WTC11 (cell line): Measurements from ENCODE around the gene VWA5B1. TPM values are rescaled to one million over a fixed set of nuclear protein-coding genes. Genes with fewer than 3 reads are reported as not detected.

Experiments used
- ATAC-seq: fragments of 200-7000 bp; cut with Tn5 transposase; 2 replicates; pipeline ENCODE4 v1.10.0; 2021; ENCODE audit warnings: mild to moderate bottlenecking, moderate library complexity
- CTCF ChIA-PET: fragments of 300-600 bp; sonication (Branson Sonifier 250); formaldehyde crosslinking; loops from one replicate; lab custom pipeline; 2021; ENCODE audit warnings: antibody characterized with exemption; lab: Charles Lee
- POLR2A ChIA-PET: fragments of 350-600 bp; sonication (Branson Sonifier 250); formaldehyde crosslinking; loops from one replicate; lab custom pipeline; 2021; ENCODE audit warnings: antibody characterized with exemption; lab: Charles Lee
- DNase-seq: peaks from one replicate; pipeline ENCODE4 v3.0.0; 2021; ENCODE audit warnings: low spot score
- H3K27ac Mint-ChIP-seq: 2 replicates; pipeline ENCODE4 v1.8.0; 2021; ENCODE audit warnings: mixed read lengths
- H3K27me3 Mint-ChIP-seq: 2 replicates; pipeline ENCODE4 v1.8.0; 2021; ENCODE audit warnings: low read depth, mild to moderate bottlenecking, moderate library complexity, mixed read lengths
- H3K36me3 Mint-ChIP-seq: 2 replicates; pipeline ENCODE4 v1.8.0; 2021; ENCODE audit warnings: mixed read lengths
- H3K4me1 Mint-ChIP-seq: 2 replicates; pipeline ENCODE4 v1.8.0; 2022; ENCODE audit warnings: mixed read lengths
- H3K4me3 Mint-ChIP-seq: 2 replicates; pipeline ENCODE4 v1.8.0; 2021; ENCODE audit warnings: mild to moderate bottlenecking, moderate library complexity, mixed read lengths
- H3K9me3 Mint-ChIP-seq: 2 replicates; pipeline ENCODE4 v1.8.0; 2021; ENCODE audit warnings: mixed read lengths
- ATF6 ChIP-seq: sonication (generic); formaldehyde crosslinking; IDR thresholded peaks from 2 replicates; pipeline ENCODE4 v1.8.1; 2023; ENCODE audit warnings: mild to moderate bottlenecking, missing genetic modification reagents
- CTCF ChIP-seq: fragments of 200-600 bp; IDR thresholded peaks from 2 replicates; pipeline ENCODE4 v1.8.0; 2022; ENCODE audit warnings: antibody characterized with exemption
- USF1 ChIP-seq: sonication (generic); formaldehyde crosslinking; IDR thresholded peaks from 2 replicates; pipeline ENCODE4 v1.8.0; 2022; ENCODE audit warnings: mild to moderate bottlenecking, missing genetic modification reagents
- ZNF121 ChIP-seq: sonication (generic); formaldehyde crosslinking; IDR thresholded peaks from 2 replicates; pipeline ENCODE4 v1.8.0; 2023; ENCODE audit warnings: missing genetic modification reagents
- ZNF138 ChIP-seq: sonication (generic); formaldehyde crosslinking; conservative IDR thresholded peaks from 2 replicates; pipeline ENCODE4 v1.8.1; 2022; ENCODE audit warnings: mild to moderate bottlenecking, moderate library complexity, missing genetic modification reagents
- ZNF423 ChIP-seq: fragments of 250-450 bp; sonication (Bioruptor Pico); IDR thresholded peaks from 2 replicates; pipeline ENCODE4 v2.1.2; 2022; ENCODE audit warnings: mild to moderate bottlenecking, moderate library complexity
- ZNF512 ChIP-seq: sonication (generic); formaldehyde crosslinking; IDR thresholded peaks from 2 replicates; pipeline ENCODE4 v1.8.1; 2022; ENCODE audit warnings: missing genetic modification reagents, borderline replicate concordance
- total RNA-seq: library from RNA; stranded (reverse); gene quantifications from 3 replicates; pipeline ENCODE4 v1.2.3, GENCODE V29; 2021
- TF ChIP-seq, protein P1 (sequence below): fragments of 250-450 bp; sonication (Bioruptor Pico); IDR thresholded peaks from 2 replicates; pipeline ENCODE4 v1.9.0; 2021; ENCODE audit warnings: mild to moderate bottlenecking
- TF ChIP-seq, protein P2 (sequence below): sonication (generic); formaldehyde crosslinking; IDR thresholded peaks from 2 replicates; pipeline ENCODE4 v1.8.0; 2022; ENCODE audit warnings: mild to moderate bottlenecking, missing genetic modification reagents

VWA5B1 gene
- total RNA-seq, 1 experiment from 2014 or later, result 1.5 TPM

- CTCF ChIA-PET, result interaction anchor here (0.6 to 2.8 kb wide), 9 partner anchors 9 to 446 kb away, joined by 3 to 17 read pairs (median 7); no protein-coding TSS in a partner anchor
- no peak overlapping the region for H3K4me3 Mint-ChIP-seq
These were observed 85.5 kb downstream of the VWA5B1 start for GRCh38 chr1:20376171-20376570.

DNA sequence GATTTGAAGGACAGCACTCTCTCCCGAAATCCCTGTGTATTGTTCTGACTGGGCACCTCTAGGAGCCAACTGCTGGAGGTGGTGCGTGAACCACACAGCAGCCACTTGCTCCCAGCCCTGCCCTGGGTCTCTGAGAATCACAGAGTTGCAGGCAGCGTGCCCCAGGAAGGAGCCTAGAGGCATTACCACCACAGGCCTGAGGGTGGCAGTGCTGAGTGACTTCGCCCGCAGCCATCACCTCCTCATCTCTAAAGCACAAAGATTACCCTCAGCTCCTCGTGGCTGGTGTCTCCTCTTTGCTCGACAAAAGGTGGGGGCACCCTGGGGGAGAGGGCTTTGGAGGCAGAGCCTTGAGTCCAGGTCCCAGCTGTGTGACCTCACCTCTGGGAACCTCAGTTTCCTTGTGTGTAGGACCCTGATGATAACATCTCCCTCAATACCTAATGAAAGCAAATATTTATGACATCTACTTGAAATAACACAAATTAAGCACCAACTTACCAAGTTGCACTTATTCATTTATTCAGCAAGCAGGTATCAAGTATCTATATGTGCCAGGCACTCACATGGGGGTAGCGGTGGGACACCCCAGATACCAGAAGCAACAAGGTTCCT lies 86.3 kb downstream of the VWA5B1 start:
- DNase-seq (peak; percentile 85), ATAC-seq (peak; percentile 96)
- H3K9me3 Mint-ChIP-seq, result no peaks in the 10 kb centered on the region
- H3K27ac Mint-ChIP-seq, result no peak overlapping the region
- no peaks in the 10 kb centered on the region for H3K36me3 Mint-ChIP-seq
- TF ChIP-seq, protein P1, sequence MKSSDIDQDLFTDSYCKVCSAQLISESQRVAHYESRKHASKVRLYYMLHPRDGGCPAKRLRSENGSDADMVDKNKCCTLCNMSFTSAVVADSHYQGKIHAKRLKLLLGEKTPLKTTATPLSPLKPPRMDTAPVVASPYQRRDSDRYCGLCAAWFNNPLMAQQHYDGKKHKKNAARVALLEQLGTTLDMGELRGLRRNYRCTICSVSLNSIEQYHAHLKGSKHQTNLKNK (CRISPR knock-in tag), result no peak
- TF ChIP-seq ZNF512, result no peak
- TF ChIP-seq USF1 (CRISPR knock-in tag), result no peak
- no peak for TF ChIP-seq ATF6 (CRISPR knock-in tag)
- peak; percentile 67 for TF ChIP-seq CTCF
- TF ChIP-seq, protein P2, sequence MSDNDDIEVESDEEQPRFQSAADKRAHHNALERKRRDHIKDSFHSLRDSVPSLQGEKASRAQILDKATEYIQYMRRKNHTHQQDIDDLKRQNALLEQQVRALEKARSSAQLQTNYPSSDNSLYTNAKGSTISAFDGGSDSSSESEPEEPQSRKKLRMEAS (CRISPR knock-in tag), result peak; percentile 49; the same call in 1 of the 2 replicates
- H3K4me3 Mint-ChIP-seq, result no peak overlapping the region
- 0 out of 2 replicates have a peak, but pooled peaks cover 6% of the 10 kb centered on the region for H3K4me1 Mint-ChIP-seq
- CTCF ChIA-PET, result interaction anchor here (0.5 to 2.8 kb wide), 31 partner anchors 8 to 445 kb away, joined by 3 to 17 read pairs (median 4); no protein-coding TSS in a partner anchor
- POLR2A ChIA-PET, result interaction anchor here (0.6 kb wide), 1 partner anchor 9 kb away, joined by 3 read pairs; no protein-coding TSS in a partner anchor
- H3K27me3 Mint-ChIP-seq, result peaks cover 62% of the 10 kb centered on the region

More at GRCh38 chr1:20376171-20376570, 85.5 kb downstream of the VWA5B1 start:
- H3K27ac Mint-ChIP-seq, result no peak overlapping the region
- DNase-seq, result no peak
- H3K4me1 Mint-ChIP-seq, result 0 out of 2 replicates have a peak, but pooled peaks cover 6% of the 10 kb centered on the region
- no peaks in the 10 kb centered on the region for H3K36me3 Mint-ChIP-seq
- ATAC-seq, result no peak
- peaks cover 69% of the 10 kb centered on the region for H3K27me3 Mint-ChIP-seq
- no peaks in the 10 kb centered on the region for H3K9me3 Mint-ChIP-seq
- TF ChIP-seq ZNF138 (CRISPR knock-in tag) (no peak), ZNF423 (CRISPR knock-in tag) (no peak), ZNF512 (no peak), ZNF121 (no peak)
- TF ChIP-seq, protein P1 (CRISPR knock-in tag), result no peak
- TF ChIP-seq, all 79 proteins: peak for 0
- POLR2A ChIA-PET, result no interaction called here
